PC-3 (cell line): Measurements from ENCODE around the gene CAPN12.

Source experiments
- EZH2 ChIP-seq: fragments of 300-600 bp; sonication (generic); IDR thresholded peaks from one replicate; pipeline ENCODE4 v1.6.1; 2017; ENCODE audit warnings: antibody characterized with exemption, mild to moderate bottlenecking, low read length; ENCODE audit not compliant: unreplicated experiment
- TF ChIP-seq, protein P1 (sequence below): fragments of 300-600 bp; sonication (generic); conservative IDR thresholded peaks from 2 replicates; pipeline ENCODE4 v1.5.1; 2017; ENCODE audit warnings: antibody characterized with exemption, low read depth, mild to moderate bottlenecking, low read length

DNA sequence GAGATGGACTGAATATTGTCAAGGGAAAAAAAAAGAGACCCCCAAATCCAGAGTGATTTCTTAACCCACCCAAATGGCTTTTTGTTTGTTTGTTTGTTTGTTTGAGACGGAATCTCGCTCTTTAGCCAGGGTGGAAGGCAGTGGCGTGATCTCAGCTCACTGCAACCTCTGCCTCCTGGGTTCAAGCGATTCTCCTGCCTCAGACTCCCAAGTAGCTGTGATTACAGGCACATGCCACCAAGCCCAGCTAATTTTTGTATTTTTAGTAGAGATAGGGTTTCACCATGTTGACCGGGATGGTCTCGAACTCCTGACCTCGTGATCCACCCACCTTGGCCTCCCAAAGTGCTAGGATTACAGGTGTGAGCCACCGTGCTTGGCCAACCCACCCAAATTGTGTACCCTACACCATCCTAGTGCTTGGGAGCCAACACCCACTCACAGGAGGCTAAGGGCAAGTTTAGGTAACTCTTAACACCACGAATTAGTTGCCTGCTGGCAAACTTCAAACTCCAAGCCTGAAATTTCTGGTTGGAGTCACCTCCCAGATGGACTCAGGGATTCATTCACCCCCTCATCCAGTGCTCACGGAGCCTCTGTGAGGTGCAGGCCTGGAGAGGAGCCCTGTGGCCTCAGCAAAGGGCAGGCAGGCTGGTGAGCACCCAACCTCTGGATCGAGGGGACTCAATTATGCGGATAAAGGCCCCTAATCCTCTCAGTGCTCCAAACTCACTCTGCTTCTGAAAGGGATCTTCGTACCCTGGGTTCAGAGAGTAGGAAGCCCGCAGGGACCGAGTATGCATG lies 59.2 kb downstream of the CAPN12 start:
- TF ChIP-seq, protein P1, sequence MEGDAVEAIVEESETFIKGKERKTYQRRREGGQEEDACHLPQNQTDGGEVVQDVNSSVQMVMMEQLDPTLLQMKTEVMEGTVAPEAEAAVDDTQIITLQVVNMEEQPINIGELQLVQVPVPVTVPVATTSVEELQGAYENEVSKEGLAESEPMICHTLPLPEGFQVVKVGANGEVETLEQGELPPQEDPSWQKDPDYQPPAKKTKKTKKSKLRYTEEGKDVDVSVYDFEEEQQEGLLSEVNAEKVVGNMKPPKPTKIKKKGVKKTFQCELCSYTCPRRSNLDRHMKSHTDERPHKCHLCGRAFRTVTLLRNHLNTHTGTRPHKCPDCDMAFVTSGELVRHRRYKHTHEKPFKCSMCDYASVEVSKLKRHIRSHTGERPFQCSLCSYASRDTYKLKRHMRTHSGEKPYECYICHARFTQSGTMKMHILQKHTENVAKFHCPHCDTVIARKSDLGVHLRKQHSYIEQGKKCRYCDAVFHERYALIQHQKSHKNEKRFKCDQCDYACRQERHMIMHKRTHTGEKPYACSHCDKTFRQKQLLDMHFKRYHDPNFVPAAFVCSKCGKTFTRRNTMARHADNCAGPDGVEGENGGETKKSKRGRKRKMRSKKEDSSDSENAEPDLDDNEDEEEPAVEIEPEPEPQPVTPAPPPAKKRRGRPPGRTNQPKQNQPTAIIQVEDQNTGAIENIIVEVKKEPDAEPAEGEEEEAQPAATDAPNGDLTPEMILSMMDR = no peak
- no peak for TF ChIP-seq EZH2
